Placental epithelial cell (primary cell): Measurements from ENCODE around the gene ZNF302. TPM values are rescaled to one million over a fixed set of nuclear protein-coding genes. Genes with fewer than 3 reads are reported as not detected.

Experiments used
- small RNA-seq: library from RNA; depleted of rRNA; stranded (forward); fragments of <200 nt; gene quantifications from one replicate; pipeline ENCODE3, GENCODE V24; 2012
- total RNA-seq: library from RNA; depleted of rRNA; stranded (reverse); fragments of >200 nt; gene quantifications from 2 replicates; pipeline ENCODE4 v1.2.3, GENCODE V29; 2012

Gene ZNF302
- total RNA-seq = 11.5 and 21.2 TPM in 2 replicates

DNA sequence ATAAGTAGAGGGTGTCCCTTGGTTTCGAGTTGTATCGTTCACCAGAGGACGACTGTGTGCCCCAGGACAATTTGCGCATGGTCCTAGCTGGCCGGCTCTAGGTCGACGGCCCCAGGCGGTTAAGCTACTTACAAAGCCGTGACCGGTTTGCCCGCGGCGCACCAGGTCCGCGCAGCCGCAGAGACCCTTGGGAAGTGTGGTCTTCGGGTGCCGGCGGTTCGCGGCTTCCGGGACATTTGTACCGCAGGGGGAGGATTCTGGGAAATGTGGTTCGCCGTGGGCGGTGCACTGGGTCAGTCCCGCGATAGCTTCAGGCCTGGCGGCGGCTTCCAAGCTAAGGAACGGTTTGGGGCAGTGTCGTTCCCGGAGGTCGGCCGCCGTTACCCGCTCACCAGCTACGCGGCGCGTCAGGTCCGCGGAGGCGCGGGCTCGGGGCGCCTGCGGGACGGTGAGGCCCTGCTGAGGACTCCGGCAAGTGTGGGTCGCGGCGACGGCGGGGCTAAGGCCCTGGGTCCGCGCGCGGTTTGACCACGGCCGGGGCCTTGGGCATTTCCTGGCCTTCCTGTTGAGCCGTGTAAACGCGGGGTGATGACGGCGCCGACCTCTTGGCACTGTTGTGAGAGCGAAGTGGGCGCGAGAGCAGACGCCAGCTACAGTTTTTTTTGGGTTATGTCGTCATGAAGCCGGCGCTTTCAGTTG, at the start of gene ZNF302:
ZNF302 (plus strand) TSS at position 293 of the 699 bp plus-strand sequence. CDS start 1,127 bp downstream, outside the sequence.

DNA sequence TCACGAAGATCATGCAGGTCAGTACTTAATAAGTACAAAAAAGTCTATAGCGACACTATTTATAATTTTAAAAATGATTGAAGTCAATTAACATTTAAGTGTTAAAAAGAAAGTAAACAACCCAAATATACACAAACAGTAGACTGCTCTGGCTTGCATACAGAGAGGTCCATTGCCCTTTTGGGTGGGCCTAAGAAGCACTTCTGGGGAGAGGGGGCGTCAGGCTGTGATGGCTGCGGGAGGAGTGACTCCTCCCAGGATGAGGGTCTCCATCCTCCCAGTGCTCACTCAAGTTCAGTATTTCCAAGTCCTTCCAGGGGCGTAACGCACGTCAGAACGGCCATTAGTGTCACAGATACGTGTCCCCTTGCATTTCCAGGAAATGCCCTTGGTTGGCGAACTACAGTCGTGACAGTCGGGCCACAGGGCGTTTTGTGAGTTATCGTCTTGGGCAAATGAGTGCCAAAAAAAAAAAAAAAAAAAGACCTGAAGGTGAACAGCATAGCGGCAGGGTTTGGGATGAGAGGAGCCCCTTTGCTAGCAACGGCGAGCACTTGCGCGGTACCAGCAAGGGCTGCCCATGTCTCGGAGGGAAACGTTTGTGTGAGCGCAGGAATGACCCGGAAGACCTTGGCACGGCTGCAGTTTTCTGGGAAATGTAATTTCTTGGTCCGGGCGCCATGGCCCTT, 637 bp upstream of the ZNF302 start, which contains the start of gene SCGB2B2:
SCGB2B2 (minus strand) TSS at position 463 of the 689 bp plus-strand sequence. CDS start 82,596 bp downstream, outside the sequence.

DNA sequence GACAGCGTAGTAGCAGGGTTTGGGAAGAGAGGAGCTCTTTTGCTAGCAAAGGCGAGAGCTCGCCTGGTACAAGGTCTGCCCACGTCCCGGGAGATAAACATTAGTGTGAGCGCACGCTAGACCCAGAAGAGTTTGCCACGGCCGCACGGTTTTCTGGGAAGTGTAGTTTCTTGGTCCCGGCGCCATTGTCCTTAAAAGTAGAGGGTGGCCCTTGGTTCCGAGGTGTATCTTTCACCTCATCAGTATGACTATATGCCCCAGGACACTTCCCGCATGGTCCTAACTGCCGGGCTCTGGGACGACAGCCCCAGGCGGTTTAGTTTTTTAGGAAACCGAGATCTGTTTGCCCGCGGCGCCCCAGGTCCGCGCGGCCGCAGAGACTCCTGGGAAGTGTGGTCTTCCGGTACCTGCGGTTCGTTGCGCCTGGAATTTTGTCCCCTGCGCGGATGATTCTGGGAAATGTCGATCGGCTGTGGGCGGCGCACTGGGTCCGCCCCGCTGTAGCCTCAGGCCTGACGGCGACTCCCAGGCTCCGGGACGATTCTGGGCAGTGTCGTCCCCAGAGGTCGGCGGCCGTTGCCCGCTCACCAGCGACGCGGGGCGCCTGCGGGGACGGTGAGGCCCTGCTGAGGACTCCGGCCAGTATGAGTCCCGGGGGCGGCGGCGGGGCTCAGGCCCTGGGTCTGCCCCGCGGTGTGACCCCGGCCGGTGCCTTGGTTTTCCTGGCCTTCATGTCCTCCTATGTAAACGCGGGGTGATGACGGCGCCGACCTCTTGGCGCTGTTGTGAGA, 56.5 kb downstream of the ZNF302 start, which contains the start of gene ZNF181:
ZNF181 (plus strand) TSS at position 498 of the 791 bp plus-strand sequence. CDS start 795 bp downstream, outside the sequence.

Small RNA genes within 50 kb of the gene (small RNA-seq; reads per million reads assigned to genes)
- gene RF00611 = not detected

Other genes with a start within 250 kb of the ZNF302 start
- 75.8 and 80.6 TPM in 2 replicates for gene UBA2, start 249.3 kb upstream of the ZNF302 start, total RNA-seq
- 34.2 and 41.3 TPM in 2 replicates for gene WTIP, start 195.9 kb upstream of the ZNF302 start, total RNA-seq
- 0.22 and 0.79 TPM in 2 replicates for gene SCGB2B2, start 519 bp upstream of the ZNF302 start, total RNA-seq
- 8.9 and 14.9 TPM in 2 replicates for gene ZNF181, start 56.6 kb downstream of the ZNF302 start, total RNA-seq
- 8.4 and 11.4 TPM in 2 replicates for gene ZNF599, start 95.5 kb downstream of the ZNF302 start, total RNA-seq
- 1.6 and 2.4 TPM in 2 replicates for gene ZNF30, start 249.2 kb downstream of the ZNF302 start, total RNA-seq